H4 (cell line): Measurements from ENCODE around the gene ABCB9. TPM values are rescaled to one million over a fixed set of nuclear protein-coding genes. Genes with fewer than 3 reads are reported as not detected.
"Not testable (repeated sequence)": the region's sequence is repeated elsewhere in the genome, so short reads cannot be mapped to it uniquely, and the experiment has no call there.

ENCODE experiments used
- DNase-seq: peaks from one replicate; pipeline ENCODE4 v3.0.0-alpha.2; 2015; ENCODE audit warnings: low spot score
- total RNA-seq: library from RNA; depleted of rRNA; stranded (reverse); fragments of >200 nt; shearing (Covaris generic); gene quantifications from 2 replicates; pipeline ENCODE4 v1.2.3, GENCODE V29; 2014

ABCB9 gene
- total RNA-seq, 1 experiment from 2014 or later = 6.5 TPM

DNA sequence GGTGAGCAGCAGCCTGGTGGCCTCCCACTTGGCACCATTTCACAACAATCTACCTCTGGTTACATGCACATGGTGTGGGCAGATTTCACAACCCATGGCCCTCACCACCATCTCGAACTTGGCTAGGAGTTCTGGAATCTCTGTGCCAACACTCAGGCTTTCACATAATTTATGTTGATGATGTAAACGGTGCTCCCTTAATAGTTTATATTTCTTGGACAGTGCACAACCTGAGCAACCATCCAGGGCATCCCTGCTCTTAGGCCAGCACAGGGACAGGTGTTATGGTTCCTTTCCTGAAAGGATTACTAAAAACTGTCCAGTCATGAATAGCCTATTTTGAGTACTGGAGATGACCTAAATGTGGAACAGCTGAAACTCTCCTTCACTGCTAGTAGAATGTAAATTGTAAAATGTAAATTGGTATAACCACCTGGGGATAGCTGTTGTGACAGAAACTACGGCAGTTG, 28.6 kb downstream of the ABCB9 start:
- peak; percentile 67 for DNase-seq

DNA sequence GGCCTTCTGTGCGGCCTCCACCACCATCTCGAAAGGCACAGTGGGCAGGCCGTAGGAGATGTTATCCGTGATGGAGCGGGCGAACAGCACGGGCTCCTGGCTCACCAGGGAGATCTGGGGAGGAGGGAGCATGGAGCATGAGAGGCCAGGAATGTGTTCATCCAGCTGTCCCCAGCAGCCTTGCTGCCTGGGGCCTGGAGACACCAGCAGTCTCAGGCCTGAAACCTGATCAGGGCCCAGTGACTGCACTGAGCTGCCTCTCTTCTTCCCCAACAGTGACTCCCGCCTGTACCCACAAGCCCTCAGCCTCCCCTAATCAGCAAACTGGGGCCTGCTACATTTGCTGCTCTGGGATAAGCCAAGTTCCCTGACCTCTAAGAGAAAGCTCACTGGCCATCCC, 30.9 kb downstream of the ABCB9 start:
- no peak for DNase-seq

DNA sequence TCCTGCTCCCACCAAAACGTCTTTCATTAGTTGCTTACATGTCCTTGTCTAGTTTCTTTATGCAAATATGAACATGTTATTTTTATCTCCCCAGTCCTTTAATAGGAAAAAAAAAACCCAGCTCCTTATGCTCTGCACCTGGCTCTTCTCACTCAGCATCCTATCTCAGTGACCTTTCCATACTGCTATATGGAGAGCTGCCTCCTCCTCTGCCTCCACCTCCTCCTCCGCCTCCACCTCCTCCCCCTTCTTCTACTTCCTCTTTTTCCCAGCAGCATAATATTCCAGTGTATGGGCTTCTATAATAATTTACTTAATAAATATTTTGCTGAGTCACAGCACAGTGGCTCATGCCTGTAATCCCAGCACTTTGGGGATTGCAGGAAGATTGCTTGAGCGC, 31.5 kb downstream of the ABCB9 start:
- no peak for DNase-seq

DNA sequence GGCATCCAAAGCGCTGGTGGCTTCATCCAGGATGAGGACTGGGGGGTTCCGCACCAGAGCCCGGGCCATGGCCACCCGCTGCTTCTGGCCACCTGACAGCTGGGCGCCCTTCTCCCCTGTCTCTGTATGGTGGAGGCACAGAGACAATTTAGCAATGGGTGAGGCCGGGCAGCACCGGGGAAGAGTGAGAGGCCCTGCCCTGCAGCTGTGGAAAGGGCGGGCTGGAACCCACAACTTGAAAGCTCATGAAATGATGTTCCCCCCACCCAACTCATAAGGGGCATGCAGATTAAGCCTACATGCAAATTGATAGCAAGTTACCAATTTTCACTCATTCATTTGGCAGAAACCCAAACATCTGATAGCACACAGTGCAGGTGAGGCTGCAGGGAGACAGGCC, 34.1 kb downstream of the ABCB9 start:
- no peak for DNase-seq

DNA sequence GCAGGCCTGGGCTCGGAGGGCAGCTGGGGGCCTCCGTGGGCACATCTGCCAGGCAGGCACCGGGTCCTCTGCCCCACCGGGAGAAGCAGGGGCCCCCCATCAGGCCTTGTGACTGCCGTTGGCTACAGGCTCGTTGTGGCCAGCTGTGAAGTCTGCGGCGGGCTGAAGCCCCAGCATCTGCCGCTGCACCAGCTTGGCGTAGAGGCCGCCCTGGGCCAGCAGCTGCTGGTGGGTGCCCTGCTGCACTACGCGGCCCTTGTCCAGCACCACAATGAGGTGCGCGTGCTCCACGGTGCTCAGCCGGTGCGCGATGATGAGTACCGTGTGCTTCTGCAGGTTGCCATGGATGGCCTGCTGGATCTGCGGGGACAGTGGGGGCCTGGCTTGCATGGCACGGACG, 36.5 kb downstream of the ABCB9 start:
- DNase-seq = no peak

DNA sequence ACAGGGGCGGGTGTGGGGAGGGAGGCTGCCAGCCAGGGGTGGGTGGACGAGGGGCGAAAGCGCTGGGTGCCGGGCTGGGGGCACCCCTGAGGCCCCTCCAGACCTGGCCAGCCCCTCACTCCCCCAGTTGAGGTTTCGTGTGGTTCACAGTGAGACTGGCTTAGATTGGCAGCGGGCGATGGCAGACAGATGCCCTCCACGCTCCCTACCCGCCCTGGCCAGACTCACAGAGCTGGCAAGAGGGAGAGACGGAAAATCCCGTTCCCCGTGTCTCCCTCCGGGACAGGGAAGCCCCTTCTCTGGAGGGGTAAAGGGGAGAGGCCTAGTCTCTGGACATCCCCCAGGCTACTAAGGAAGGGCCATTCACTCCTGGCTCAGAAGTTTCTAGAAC, 37.1 kb downstream of the ABCB9 start:
- no peak for DNase-seq

DNA sequence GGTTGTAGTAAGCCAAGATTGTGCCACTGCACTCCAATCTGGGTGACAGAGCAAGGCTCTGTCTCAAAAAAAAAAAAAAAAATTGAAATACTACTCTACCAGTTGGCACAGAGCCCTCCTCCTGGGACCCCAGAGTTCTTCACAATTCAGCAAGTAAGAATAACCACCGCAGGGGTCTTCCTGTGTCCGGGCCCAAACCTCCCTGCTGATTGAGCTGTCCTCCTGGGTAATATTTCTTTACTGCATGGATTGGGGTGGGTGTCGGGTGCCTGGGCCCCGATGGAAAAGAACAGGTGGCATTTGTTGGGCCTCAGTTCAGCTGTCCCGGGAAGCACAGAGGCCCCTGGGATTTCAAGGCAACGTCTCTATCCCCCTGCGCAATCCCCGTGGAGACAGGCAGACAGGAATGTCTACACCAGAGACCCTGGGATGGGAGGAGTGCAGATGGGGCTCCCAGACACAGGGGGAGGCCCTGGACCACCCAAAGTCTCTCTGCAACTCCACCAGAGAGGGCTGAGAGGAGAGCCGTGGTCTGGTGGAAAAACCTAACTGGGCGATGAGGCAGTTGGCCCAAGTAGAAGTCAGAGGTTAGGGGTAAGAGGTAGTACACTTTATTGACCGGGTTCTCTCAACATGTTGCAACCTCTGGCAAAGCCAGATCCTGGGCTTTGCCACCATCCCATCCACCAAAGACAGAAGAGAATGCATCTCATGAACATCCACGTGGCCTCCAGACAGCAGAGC, 37.7 kb downstream of the ABCB9 start:
- no peak for DNase-seq

DNA sequence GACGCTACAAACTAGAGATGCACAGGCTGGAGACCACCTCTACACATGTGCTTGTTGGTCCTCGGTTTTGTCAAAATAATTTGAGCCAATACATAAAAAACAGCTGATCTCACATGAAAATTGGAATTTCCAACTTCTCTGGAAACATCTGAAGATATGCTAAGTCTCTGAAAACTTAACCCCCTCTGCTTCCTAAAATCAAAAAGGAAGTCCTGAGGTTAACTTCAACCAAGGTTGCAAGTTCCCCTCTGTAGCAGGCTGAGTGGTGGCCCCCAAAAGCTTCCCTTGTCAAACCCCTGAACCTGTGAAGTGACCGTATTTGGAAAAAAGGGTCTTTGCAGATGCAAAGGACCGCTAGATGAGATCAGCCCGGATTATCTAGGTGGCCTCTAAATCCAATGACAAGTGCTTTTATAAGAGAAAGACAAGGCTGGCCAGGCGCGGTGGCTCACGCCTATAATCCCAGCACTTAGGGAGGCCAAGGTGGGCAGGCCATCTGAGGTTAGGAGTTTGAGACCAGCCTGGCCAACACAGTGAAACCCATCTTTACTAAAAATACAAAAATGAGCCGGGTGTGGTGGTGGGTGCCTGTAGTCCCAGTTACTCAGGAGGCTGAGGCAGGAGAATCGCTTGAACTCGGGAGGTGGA, 38.4 kb downstream of the ABCB9 start:
- DNase-seq = no peak

DNA sequence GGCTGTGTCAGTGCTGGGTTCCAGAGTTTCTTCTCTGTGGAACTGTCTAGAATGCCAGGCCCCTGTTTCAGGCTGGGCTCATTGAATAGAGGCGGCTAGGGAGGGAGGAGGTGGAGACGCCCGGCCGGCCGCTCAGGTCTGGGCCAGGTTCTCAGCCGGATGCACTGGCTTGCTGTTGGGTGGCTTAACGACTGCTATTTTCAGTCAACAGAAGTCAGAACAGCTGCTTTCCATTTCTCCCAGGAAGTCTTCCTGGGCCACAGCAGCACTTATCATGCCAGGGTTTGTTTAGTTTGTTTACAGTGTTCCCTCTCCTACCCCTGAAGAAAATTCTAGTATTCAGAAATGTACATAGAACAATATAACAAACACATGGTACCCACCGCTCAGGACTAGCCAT, 44.3 kb downstream of the ABCB9 start:
- DNase-seq = no peak

DNA sequence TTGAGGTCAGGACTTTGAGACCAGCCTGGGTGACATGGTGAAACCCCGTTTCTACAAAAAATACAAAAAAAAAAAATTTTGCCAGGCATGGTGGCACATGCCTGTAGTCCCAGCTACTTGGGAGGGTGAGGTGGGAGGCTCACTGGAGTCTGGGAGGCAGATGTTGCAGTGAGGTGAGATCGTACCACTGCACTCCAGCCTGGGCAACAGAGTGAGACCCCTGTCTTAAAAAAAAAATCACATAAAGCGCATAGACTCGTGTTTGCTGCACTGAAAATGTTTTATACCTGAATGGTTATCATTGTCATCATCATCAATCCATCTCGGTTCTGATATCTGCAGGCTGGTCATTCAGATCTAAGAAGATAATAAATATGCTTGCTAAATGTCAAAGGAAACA, 45.6 kb downstream of the ABCB9 start:
- DNase-seq = no peak

DNA sequence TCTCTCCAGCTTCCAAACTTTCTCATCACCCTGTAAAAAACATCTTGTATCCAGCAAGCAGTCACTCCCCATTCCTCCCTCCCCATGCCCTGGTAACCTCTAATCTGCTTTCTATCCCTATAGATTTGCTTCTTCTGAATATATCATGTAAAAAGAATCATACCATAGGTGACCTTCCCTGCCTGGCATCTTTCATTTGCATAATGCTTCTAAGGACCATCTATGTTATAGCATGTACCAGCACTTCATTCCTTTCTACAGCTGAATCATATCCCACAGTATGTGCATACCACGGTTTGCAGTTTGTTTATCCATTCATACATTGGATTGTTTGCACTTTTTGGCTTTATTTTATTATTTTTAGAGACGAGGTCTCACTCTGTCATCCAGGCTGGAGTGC, 47.4 kb downstream of the ABCB9 start:
- DNase-seq = no peak

DNA sequence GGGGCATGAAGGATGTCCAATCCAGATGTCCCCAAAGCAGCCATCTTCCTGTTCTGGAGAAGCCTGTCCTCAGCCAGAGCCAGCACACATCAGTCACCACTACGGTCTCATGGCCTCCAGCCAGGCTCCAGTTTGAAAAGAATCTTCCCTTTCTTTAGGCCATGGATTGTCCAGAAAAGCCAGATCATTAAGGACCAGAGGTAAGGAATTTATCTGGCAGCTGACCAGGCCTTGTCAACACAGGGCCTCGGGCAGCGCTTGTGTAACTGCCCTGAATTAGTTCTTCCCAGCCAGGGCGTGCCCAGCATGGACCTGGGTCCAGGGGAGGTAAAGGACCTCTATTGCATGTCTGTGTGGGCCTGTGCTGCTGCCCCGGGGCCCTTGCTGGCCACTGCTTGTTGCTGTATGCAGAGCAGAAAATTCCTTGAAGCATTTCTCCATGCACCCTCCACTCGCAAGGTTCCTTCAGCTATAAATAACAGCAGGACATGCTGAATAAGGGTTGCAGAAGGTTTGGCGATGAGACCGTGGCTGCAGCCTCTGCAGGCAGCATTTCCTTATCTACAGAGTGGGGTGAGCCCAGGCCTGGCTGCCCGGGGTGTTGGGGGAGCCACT, 48.6 kb downstream of the ABCB9 start:
- DNase-seq = peak; percentile 39

DNA sequence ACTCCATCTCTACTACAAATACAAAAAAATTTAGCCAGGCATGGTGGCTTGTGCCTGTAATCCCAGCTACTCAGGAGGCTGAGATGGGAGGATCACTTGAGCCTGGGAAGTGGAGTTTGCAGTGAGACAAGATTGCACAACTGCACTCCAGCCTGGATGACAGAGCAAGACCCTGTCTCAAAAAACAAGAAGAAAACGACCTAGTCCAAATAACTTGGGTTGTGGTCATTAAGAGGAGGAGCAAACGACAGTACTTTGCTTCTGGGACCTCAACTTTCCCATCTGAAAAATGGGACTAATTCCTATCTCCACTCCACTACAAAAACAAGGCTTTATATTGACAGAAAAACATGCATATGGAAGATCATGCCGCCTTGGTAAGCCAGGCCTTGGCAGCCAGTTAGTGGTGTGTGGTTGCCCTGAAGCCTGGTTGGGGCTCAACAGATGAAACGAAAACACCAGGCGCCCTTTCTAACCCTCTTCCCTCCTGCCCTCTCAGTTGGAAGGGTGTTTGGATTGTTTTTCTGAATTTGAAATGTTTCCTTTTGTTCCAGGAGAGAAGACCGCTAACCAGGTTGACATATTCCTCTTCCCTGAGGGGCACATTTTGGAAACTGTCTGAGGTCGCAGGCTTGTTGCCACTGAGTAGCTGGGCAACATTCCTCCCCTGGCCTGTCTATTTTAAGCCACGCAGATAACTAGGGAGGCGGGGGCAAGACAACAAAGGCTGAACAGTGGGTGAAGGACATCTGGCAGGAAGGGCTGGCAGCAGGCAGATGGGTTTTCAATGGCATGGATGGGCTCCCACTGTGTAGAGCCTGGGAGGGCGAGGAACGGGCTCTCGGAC, 56.6 kb downstream of the ABCB9 start:
- no peak for DNase-seq

DNA sequence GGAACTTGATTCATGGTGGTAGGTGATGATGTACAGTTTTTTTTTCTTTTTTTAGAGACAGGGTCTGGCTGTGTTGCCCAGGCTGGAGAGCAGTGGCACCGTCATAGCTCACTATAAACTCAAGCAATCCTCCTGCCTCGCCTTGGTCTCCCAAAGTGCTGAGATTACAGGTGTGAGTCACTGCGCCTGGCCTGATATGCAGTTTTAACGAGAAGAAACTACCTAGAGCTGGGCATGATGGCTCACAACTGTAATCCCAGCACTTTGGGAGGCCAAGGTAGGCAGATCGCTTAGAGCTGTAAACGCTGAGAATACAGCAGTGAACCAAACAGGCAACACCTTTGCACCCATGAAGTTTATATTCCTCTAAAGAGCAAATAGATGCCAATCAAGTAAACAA, 57.3 kb downstream of the ABCB9 start:
- DNase-seq = no peak

DNA sequence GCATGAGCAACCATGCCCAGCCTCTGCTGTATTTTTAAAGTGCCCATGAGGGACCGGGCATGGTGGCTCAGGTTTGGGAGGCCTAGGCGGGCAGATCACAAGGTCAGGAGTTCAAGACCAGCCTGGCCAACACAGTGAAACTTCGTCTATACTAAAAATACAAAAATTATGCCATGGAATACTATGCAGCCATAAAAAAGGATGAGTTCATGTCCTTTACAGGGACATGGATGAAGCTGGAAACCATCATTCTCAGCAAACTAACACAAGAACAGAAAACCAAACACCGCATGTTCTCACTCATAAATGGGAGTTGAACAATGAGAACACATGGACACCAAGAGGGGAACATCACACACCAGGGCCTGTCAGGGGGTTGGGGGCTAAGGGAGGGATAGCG, 61.0 kb downstream of the ABCB9 start:
- DNase-seq = not testable (repeated sequence)

DNA sequence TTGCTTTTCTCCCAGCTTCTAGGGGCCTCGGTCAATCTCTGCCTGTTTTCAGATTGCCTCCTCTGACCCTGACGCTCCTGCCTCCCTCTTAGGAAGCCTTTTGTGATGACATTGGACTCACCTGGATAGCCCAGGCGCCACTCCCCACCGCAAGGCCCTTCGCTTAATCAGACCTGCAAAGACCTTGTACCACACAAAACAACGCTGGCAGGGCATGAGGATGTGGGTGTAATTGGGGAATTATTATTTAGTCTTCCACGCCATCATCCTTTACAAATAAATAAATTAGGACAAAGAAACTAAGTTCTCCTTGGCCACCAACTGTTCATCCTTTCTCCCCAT, 62.6 kb downstream of the ABCB9 start:
- DNase-seq = no peak

DNA sequence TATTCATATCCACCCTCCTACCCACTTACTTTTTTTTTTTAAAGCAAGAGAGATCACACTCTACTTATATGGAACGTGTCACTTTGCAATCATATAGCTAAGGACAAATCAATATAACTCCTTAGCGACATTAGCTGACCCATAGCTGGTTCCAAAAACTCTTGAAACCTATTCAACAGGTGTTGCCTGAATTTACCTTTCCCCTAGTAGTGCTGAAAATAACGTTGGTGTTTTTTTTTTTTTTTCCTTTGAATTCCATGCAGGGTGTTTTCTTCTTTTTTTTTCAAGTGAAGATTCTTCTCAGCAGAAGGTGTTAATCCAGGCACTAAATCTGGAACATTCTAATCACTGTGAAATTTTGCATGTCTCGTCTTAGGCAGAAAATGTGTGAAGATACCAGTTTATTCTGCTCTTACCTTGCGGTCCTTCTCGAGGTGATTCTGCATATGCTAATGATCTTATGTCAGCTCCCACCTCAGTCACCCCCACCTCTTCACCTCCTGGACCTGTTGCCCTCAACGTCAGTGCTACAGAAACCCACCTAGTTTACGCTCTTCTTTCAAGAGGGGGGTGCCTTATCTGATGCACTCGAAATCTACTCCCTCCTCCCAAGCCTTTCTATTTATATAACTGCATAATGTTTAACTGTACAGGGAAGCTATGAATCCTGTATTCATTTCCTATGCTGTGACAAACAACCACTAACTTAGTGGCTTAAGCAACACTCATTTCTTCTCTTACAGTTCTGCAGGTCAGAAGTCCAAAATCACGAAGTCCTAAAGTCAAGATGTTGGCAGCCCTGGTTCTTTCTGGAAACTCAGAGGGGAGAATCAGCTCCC, 63.2 kb downstream of the ABCB9 start:
- no peak for DNase-seq

DNA sequence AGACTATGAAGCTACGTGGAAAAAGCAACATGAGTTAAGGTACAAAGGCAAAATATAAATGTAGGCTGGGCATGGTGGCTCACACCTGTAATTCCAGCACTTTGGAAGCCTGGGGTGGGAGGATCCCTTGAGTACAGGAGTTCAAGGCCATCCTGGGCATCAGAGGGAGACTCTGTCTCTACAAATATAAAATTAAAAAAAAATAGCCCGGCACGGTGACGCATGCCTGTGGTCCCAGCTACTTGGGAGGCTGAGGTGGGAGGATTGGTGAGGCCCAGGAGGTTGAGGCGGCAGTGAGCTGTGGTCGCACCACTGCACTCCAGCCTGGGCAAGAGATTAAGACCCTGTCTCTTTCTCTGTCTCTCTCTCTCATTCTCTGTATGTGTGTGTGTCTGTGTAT, 66.4 kb downstream of the ABCB9 start:
- no peak for DNase-seq

DNA sequence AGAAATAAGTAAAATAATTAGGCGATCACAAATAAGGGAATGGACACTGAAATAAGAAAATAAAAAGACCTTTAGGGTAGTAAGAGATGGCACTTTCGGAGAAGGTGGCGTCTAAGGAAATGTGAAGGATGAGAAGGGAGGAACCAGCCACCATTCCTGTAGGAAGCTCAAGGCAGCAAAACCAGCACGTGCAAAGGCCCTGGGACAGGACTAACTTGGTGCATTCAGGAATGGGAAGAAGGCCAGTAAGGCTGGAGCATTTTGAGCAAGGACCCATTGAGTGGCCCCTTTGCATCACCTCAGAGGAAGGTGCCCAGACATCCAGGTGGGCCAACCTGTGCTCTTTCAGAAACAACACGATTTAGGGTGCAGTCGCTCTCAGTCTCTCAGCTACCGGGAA, 69.6 kb downstream of the ABCB9 start:
- no peak for DNase-seq

DNA sequence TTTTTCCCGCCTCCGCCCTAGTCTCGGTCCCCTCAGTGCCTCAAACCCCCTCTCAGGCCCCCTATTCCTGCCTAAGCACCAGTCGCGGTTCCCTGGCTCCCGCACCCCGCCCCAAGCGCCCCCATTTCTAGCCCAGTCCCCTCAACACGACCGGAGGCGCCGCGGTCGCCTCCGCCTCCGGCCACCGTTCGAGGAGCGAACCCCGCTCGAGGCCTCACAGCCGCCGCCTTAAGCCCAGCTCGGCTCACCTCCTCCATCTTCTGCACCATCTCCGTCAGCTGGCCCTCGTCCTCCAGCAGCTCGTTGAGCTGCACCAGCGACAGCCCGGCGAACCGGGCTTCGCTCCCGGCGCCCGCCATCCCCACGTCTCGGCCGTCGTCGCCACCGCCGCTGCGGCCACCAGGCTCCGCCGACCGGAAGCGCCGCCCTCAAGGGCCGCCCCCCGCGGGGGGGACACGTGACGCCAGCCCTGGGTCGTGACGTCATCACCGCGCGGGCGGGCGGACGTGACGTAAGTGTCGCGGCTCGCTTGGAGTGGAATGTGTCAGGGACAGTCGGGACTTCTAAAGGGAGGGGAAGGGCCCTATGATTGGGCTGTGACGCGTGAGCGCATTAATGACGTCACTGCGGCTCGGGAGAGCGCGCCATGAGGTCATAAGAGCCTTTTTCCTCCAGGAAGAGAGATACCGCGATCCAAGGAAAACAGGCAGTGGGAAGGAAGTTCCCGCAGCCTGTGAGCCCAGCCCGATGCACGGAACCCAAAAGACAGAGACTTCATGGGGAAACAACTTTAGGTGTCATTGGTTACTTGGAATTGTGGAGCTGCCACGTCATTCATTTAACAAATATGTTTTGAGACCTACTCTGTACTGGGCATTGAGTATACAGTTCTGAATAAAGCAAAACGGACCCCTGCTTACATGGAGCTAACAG, 70.3 kb downstream of the ABCB9 start, which contains the start of gene VPS37B:
VPS37B (minus strand) TSS at position 421 of the 933 bp plus-strand sequence; CDS start at position 359, 62 bp downstream.
- peak; percentile 78 for DNase-seq
